Endothelial cell of umbilical vein (primary cell): ENCODE data around the gene DDHD1.

ENCODE experiments used
- EZH2 ChIP-seq: IDR thresholded peaks from 2 replicates; pipeline ENCODE4 v1.6.1; 2012; ENCODE audit warnings: borderline replicate concordance, low read depth, mild to moderate bottlenecking, moderate library complexity, low read length, inconsistent platforms; ENCODE audit not compliant: severe bottlenecking
- FOS ChIP-seq: IDR thresholded peaks from 2 replicates; pipeline ENCODE4 v1.6.1; 2011; ENCODE audit warnings: mild to moderate bottlenecking, low read length, moderate library complexity, borderline replicate concordance; ENCODE audit not compliant: insufficient read depth
- GATA2 ChIP-seq: IDR thresholded peaks from 2 replicates; pipeline ENCODE4 v1.7.0; 2011; ENCODE audit warnings: low read depth, mild to moderate bottlenecking, moderate library complexity, mixed read lengths, low read length; ENCODE audit not compliant: insufficient read length, insufficient read depth
- JUN ChIP-seq: IDR thresholded peaks from 2 replicates; pipeline ENCODE4 v1.6.1; 2011; ENCODE audit warnings: borderline replicate concordance, low read depth; ENCODE audit not compliant: insufficient read length, insufficient read depth
- MAX ChIP-seq: IDR thresholded peaks from 2 replicates; pipeline ENCODE4 v1.6.1; 2011; ENCODE audit not compliant: insufficient read depth, insufficient read length
- POLR2A ChIP-seq: IDR thresholded peaks from 2 replicates; pipeline ENCODE4 v1.6.1; 2012; ENCODE audit warnings: low read depth, mild to moderate bottlenecking, control low read depth, low read length
- POLR2AphosphoS5 ChIP-seq: IDR thresholded peaks from 2 replicates; pipeline ENCODE4 v1.6.1; 2012; ENCODE audit warnings: low read depth, mild to moderate bottlenecking, control low read depth, low read length, moderate library complexity; ENCODE audit not compliant: insufficient read depth
- TF ChIP-seq, protein P1 (sequence below), 2 donors: IDR thresholded peaks; 1 replicate in 1 of 2; 2 replicates in 1 of 2; pipeline ENCODE4 v1.5.1; 2011; ENCODE audit warnings: low read length in 2 of 2, mild to moderate bottlenecking in 2 of 2, moderate library complexity in 2 of 2, control low read depth in 1 of 2, inconsistent platforms in 1 of 2, low read depth in 1 of 2; ENCODE audit not compliant: insufficient read depth in 1 of 2; ENCODE audit errors: extremely low read depth in 1 of 2

- TF ChIP-seq, protein P1, sequence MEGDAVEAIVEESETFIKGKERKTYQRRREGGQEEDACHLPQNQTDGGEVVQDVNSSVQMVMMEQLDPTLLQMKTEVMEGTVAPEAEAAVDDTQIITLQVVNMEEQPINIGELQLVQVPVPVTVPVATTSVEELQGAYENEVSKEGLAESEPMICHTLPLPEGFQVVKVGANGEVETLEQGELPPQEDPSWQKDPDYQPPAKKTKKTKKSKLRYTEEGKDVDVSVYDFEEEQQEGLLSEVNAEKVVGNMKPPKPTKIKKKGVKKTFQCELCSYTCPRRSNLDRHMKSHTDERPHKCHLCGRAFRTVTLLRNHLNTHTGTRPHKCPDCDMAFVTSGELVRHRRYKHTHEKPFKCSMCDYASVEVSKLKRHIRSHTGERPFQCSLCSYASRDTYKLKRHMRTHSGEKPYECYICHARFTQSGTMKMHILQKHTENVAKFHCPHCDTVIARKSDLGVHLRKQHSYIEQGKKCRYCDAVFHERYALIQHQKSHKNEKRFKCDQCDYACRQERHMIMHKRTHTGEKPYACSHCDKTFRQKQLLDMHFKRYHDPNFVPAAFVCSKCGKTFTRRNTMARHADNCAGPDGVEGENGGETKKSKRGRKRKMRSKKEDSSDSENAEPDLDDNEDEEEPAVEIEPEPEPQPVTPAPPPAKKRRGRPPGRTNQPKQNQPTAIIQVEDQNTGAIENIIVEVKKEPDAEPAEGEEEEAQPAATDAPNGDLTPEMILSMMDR (IDR thresholded peaks at IDR 0.05; ENCODE audit: extremely low read depth in 1 of 2, insufficient read depth in 1 of 2, low read depth in 1 of 2, low read length in 2 of 2) = no peak
- no peak for TF ChIP-seq POLR2A
- TF ChIP-seq GATA2 = no peak
- TF ChIP-seq POLR2AphosphoS5 = no peak
- TF ChIP-seq FOS = no peak
- no peak for TF ChIP-seq EZH2
- no peak for TF ChIP-seq JUN
- TF ChIP-seq MAX = no peak
Measured at GRCh38 chr14:53022593-53022992, 130.5 kb downstream of the DDHD1 start.
